GM12878 (cell line): Measurements from ENCODE around the gene ADAMTS17. TPM values are rescaled to one million over a fixed set of nuclear protein-coding genes. Genes with fewer than 3 reads are reported as not detected.

Source experiments
- CREM ChIP-seq: IDR thresholded peaks from 2 replicates; pipeline ENCODE4 v1.6.1; 2014; ENCODE audit warnings: antibody characterized with exemption, low read depth
- GABPA ChIP-seq: IDR thresholded peaks from 2 replicates; pipeline ENCODE4 v1.6.1; 2014; ENCODE audit warnings: antibody characterized with exemption, low read depth, mild to moderate bottlenecking, inconsistent platforms
- MYC ChIP-seq: IDR thresholded peaks from 2 replicates; pipeline ENCODE4 v1.6.1; 2011; ENCODE audit warnings: mild to moderate bottlenecking, low read length, moderate library complexity, inconsistent platforms; ENCODE audit not compliant: insufficient read depth, insufficient replicate concordance, insufficient read length, severe bottlenecking
- NR2C1 ChIP-seq: fragments of 450-650 bp; IDR thresholded peaks from 2 replicates; pipeline ENCODE4 v1.6.1; 2017; ENCODE audit warnings: antibody characterized with exemption, mild to moderate bottlenecking, moderate library complexity
- STAT3 ChIP-seq: IDR thresholded peaks from 2 replicates; pipeline ENCODE4 v1.6.1; 2011; ENCODE audit warnings: low read depth, low read length, improper control_type of control experiment
- ZBED1 ChIP-seq: IDR thresholded peaks from 2 replicates; pipeline ENCODE4 v1.6.1; 2016; ENCODE audit warnings: borderline replicate concordance
- ZBTB11 ChIP-seq: fragments of 450-650 bp; formaldehyde crosslinking; IDR thresholded peaks from 2 replicates; pipeline ENCODE4 v1.5.0; 2022; ENCODE audit warnings: mild to moderate bottlenecking, missing genetic modification characterization
- ZBTB40 ChIP-seq: fragments of 450-650 bp; IDR thresholded peaks from 2 replicates; pipeline ENCODE4 v1.6.1; 2016; ENCODE audit warnings: mild to moderate bottlenecking, moderate library complexity, borderline replicate concordance
- ZNF207 ChIP-seq: fragments of 450-650 bp; IDR thresholded peaks from 2 replicates; pipeline ENCODE4 v1.6.1; 2014; ENCODE audit warnings: antibody characterized with exemption, mild to moderate bottlenecking, borderline replicate concordance
- polyA plus RNA-seq, 11 experiments: library from polyadenylated mRNA; depleted of rRNA in 4 of 11; unstranded in 6 of 11; stranded (reverse) in 5 of 11; fragments of >200 nt; fragmentation: Nextera tagmentation in 4 of 11; fragmentation: Illumina TruSeq in 1 of 11; extraction: Ambion mirVana in 4 of 11; extraction: Trizol in 1 of 11; gene quantifications; 1 replicate in 1 of 11; 2 replicates in 10 of 11; pipeline versions ENCODE4 v1.2.1 to v1.2.3, GENCODE V29; 2011 to 2016; ENCODE audit warnings: inconsistent platforms in 2 of 11, missing spikeins in 2 of 11, low read depth in 1 of 11
- total RNA-seq, 4 experiments: library from RNA; depleted of rRNA in 3 of 4; stranded (reverse); fragments of >200 nt in 3 of 4; fragmentation: Illumina TruSeq in 1 of 4; extraction: Trizol in 1 of 4; gene quantifications; 2 replicates each; pipeline versions ENCODE4 v1.2.1 to v1.2.3, GENCODE V29; 2013 to 2021

The ADAMTS17 gene
- total and polyA plus RNA-seq, 10 of the 15 experiments (the other 5 are each of a cell fraction or from before 2014, with no cell fraction given), result 0.04 to 0.50 (median 0.10) TPM; not detected in 4

DNA sequence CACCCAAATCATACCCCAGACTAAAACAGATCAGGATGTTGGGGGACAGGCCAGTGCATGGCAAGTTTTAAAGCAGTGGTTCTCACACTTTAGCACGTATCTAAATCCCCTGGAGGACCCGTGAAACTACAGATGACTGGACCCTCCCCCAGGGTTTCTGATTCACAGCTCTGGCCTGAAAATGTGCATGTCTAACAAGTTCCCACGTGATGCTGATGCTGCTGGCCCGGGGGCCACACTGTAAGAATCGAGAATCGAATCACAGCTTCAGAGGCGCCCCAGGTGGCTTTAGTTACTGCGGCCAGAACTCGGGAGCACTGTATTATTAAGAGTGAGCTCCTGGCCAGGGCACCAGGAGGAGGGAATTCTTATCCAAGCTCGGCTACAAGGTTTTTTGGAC, 11.6 kb downstream of the ADAMTS17 start (continued):
- TF ChIP-seq ZBTB40 (no peak), NR2C1 (no peak), ZBTB11 (CRISPR knock-in tag) (no peak), ZBED1 (no peak), STAT3 (no peak), MYC (no peak), CREM (no peak), GABPA (no peak), ZNF207 (no peak)
